Measurements from ENCODE around the gene NCAPG2. TPM values are rescaled to one million over a fixed set of nuclear protein-coding genes. Genes with fewer than 3 reads are reported as not detected.

Gene NCAPG2
- total RNA-seq, 1 experiment from 2014 or later: 99.2 TPM

- peak overlapping the region; percentile 96 for H3K27ac Mint-ChIP-seq
- no peak for TF ChIP-seq ZNF396 (CRISPR knock-in tag; IDR thresholded peaks at IDR 0.05; ENCODE audit: borderline replicate concordance)
- no peak for TF ChIP-seq TCF7 (CRISPR knock-in tag; IDR thresholded peaks at IDR 0.05; ENCODE audit: low read depth)
- no peak for TF ChIP-seq NFYB (CRISPR knock-in tag; conservative IDR thresholded peaks at IDR 0.05; ENCODE audit: low read depth)
- TF ChIP-seq GTF2I (CRISPR knock-in tag; conservative IDR thresholded peaks at IDR 0.05): no peak
- TF ChIP-seq RELA (CRISPR knock-in tag; IDR thresholded peaks at IDR 0.05; ENCODE audit: borderline replicate concordance): no peak
- ChIA-PET POLR2A (no interaction called here), CTCF (interaction anchor here (1.7 kb wide), 1 partner anchor 29 kb away, joined by 7 read pairs; no protein-coding TSS in a partner anchor)
- H3K4me3 Mint-ChIP-seq: no peak overlapping the region
- DNase-seq (ENCODE audit: low spot score): no peak
- peaks cover 16% of the 10 kb centered on the region for H3K36me3 Mint-ChIP-seq
- H3K9me3 Mint-ChIP-seq: 0 out of 2 replicates have a peak, but pooled peaks cover 5% of the 10 kb centered on the region
- peaks cover 51% of the 10 kb centered on the region for H3K4me1 Mint-ChIP-seq
- H3K27me3 Mint-ChIP-seq (ENCODE audit: low read depth): no peaks in the 10 kb centered on the region
- ATAC-seq: no peak
These were observed 85.9 kb downstream of the NCAPG2 start for GRCh38 chr7:158618745-158619140.

GRCh38 chr7:158617737-158618128 is 86.9 kb downstream of the NCAPG2 start:
- Mint-ChIP-seq H3K4me3 (no peak overlapping the region), H3K27ac (peak overlapping the region; percentile 96), H3K9me3 (0 out of 2 replicates have a peak, but pooled peaks cover 5% of the 10 kb centered on the region), H3K36me3 (peaks cover 8% of the 10 kb centered on the region), H3K27me3 (ENCODE audit: low read depth) (no peaks in the 10 kb centered on the region), H3K4me1 (peaks cover 53% of the 10 kb centered on the region)
- ChIA-PET CTCF (interaction anchor here (0.9 to 1.2 kb wide), 2 partner anchors 15 to 203 kb away, joined by 3 read pairs; no protein-coding TSS in a partner anchor), POLR2A (no interaction called here)
- TF ChIP-seq TEAD4 (CRISPR knock-in tag; IDR thresholded peaks at IDR 0.05): no peak
- TF ChIP-seq ZNF512 (CRISPR knock-in tag; IDR thresholded peaks at IDR 0.05; ENCODE audit: borderline replicate concordance): no peak
- 0 out of 2 replicates have a peak, but pooled peaks have one; percentile 18 for TF ChIP-seq PRRX2 (CRISPR knock-in tag; IDR thresholded peaks at IDR 0.05)
- no peak for TF ChIP-seq NR2C2 (CRISPR knock-in tag; IDR thresholded peaks at IDR 0.05)
- TF ChIP-seq USF2 (CRISPR knock-in tag; IDR thresholded peaks at IDR 0.05): no peak
- DNase-seq (ENCODE audit: low spot score) (peak; percentile 31), ATAC-seq (peak; percentile 95)

GRCh38 chr7:158616050-158616449 is 88.6 kb downstream of the NCAPG2 start:
- CTCF ChIA-PET: no interaction called here
- ATAC-seq (no peak), DNase-seq (ENCODE audit: low spot score) (no peak)
- Mint-ChIP-seq H3K9me3 (0 out of 2 replicates have a peak, but pooled peaks cover 5% of the 10 kb centered on the region), H3K4me3 (no peak overlapping the region), H3K27ac (no peak overlapping the region), H3K4me1 (peaks cover 53% of the 10 kb centered on the region), H3K36me3 (peaks cover 7% of the 10 kb centered on the region), H3K27me3 (ENCODE audit: low read depth) (no peaks in the 10 kb centered on the region)
- POLR2A ChIA-PET: no interaction called here
- TF ChIP-seq ZNF416 (CRISPR knock-in tag; IDR thresholded peaks at IDR 0.05) (no peak), MLX (CRISPR knock-in tag; IDR thresholded peaks at IDR 0.05) (no peak), CREM (CRISPR knock-in tag; IDR thresholded peaks at IDR 0.05) (no peak), ZNF219 (CRISPR knock-in tag; IDR thresholded peaks at IDR 0.05; ENCODE audit: borderline replicate concordance) (no peak), E2F5 (CRISPR knock-in tag; IDR thresholded peaks at IDR 0.05) (no peak)

GRCh38 chr7:158614700-158615099 is 89.9 kb downstream of the NCAPG2 start:
- no peak overlapping the region for H3K27ac Mint-ChIP-seq
- H3K27me3 Mint-ChIP-seq (ENCODE audit: low read depth): no peaks in the 10 kb centered on the region
- DNase-seq (ENCODE audit: low spot score) (no peak), ATAC-seq (no peak)
- peaks cover 10% of the 10 kb centered on the region for H3K36me3 Mint-ChIP-seq
- 0 out of 2 replicates have a peak, but pooled peaks cover 5% of the 10 kb centered on the region for H3K9me3 Mint-ChIP-seq
- TF ChIP-seq IRF1 (CRISPR knock-in tag; IDR thresholded peaks at IDR 0.05): no peak
- TF ChIP-seq MAX (CRISPR knock-in tag; IDR thresholded peaks at IDR 0.05): no peak
- no peak for TF ChIP-seq NFYB (CRISPR knock-in tag; conservative IDR thresholded peaks at IDR 0.05; ENCODE audit: low read depth)
- TF ChIP-seq NFATC4 (CRISPR knock-in tag; IDR thresholded peaks at IDR 0.05): no peak
- TF ChIP-seq JUN (CRISPR knock-in tag; IDR thresholded peaks at IDR 0.05): no peak
- TF ChIP-seq TEAD4 (CRISPR knock-in tag; IDR thresholded peaks at IDR 0.05): no peak
- no peak for TF ChIP-seq ZNF121 (CRISPR knock-in tag; IDR thresholded peaks at IDR 0.05)
- no peak for TF ChIP-seq ZNF425 (CRISPR knock-in tag; conservative IDR thresholded peaks at IDR 0.05)
- peaks cover 48% of the 10 kb centered on the region for H3K4me1 Mint-ChIP-seq
- CTCF ChIA-PET: interaction anchor here (1.4 kb wide), 1 partner anchor 89 kb away, joined by 5 read pairs; no protein-coding TSS in a partner anchor
- POLR2A ChIA-PET: no interaction called here
- H3K4me3 Mint-ChIP-seq: no peak overlapping the region

All from WTC11 (cell line).